AG09319 (cell line): ENCODE data around the gene CDH4.
"Not testable (repeated sequence)": the region's sequence is repeated elsewhere in the genome, so short reads cannot be mapped to it uniquely, and the experiment has no call there.

ENCODE experiments used
- DNase-seq: peaks from one replicate; pipeline ENCODE4 v3.0.0-alpha.2; 2010; ENCODE audit warnings: low read depth; ENCODE audit errors: extremely low read depth
- TF ChIP-seq, protein P1 (sequence below): IDR thresholded peaks from 2 replicates; pipeline ENCODE4 v1.5.1; 2011; ENCODE audit warnings: low read depth, mild to moderate bottlenecking, inconsistent platforms, low read length, moderate library complexity

Gene CDH4

GRCh38 chr20:61852268-61853072 is 600.4 kb downstream of the CDH4 start:
- TF ChIP-seq, protein P1, sequence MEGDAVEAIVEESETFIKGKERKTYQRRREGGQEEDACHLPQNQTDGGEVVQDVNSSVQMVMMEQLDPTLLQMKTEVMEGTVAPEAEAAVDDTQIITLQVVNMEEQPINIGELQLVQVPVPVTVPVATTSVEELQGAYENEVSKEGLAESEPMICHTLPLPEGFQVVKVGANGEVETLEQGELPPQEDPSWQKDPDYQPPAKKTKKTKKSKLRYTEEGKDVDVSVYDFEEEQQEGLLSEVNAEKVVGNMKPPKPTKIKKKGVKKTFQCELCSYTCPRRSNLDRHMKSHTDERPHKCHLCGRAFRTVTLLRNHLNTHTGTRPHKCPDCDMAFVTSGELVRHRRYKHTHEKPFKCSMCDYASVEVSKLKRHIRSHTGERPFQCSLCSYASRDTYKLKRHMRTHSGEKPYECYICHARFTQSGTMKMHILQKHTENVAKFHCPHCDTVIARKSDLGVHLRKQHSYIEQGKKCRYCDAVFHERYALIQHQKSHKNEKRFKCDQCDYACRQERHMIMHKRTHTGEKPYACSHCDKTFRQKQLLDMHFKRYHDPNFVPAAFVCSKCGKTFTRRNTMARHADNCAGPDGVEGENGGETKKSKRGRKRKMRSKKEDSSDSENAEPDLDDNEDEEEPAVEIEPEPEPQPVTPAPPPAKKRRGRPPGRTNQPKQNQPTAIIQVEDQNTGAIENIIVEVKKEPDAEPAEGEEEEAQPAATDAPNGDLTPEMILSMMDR: no peak
- no peak for DNase-seq

DNA sequence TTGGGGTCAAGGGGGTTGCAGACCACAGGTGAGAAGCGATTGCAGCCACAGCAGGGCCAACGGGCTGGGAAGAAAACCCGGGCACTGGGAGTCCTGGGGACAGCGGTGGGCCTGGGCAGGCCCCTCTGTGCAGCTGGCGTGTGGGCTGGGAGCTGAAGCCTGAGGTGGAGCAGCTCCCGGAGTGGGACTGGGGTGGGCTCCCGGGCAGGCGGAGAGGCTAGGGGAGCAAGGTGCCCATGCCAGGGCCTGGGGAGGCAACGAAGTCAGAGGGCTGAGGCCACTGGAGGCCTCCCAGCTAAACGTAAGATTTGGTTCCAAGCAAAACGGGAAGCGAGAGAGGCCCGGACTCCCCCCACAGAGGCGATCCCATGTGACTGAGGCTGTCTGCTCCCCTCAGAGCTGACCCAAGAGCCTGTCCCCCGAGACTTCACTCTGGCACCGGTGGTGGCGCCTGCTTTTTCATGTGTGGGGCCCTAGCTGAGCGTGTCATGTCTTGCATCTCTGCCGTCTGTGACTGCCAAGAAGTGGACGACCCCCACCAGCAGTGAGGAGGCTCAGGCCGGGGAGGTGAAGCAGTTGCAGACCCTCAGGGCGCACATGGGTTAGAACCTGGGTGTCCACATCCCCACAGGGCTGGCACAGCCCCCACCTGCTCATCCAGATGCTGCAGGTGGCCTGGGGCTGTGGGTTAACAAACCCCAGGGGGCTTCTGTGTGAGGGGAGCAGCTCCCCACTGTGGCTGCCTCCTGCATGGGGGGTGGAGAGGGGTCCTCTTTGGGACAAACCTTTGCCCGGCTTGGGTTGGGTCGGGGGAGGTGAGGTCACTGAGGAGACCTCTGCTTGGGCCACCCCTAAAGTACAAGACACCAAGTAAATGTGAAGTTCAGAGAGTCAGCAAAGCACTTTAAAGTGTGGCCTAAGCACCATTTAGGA is 601.3 kb downstream of the CDH4 start:
- TF ChIP-seq, protein P1: no peak
- no peak for DNase-seq

DNA sequence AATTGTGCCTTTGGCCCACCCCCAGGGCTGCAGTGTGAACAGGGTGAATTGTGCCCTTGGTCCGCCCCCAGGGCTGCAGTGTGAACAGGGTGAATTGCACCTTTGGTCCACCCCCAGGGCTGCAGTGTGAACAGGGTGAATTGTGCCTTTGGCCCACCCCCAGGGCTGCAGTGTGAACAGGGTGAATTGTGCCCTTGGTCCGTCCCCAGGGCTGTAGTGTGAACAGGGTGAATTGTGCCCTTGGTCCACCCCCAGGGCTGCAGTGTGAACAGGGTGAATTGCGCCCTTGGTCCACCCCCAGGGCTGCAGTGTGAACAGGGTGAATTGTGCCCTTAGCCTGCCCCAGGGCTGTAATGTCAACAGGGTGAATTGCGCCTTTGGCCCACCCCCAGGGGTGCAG is 602.5 kb downstream of the CDH4 start:
- not testable (repeated sequence) for DNase-seq

DNA sequence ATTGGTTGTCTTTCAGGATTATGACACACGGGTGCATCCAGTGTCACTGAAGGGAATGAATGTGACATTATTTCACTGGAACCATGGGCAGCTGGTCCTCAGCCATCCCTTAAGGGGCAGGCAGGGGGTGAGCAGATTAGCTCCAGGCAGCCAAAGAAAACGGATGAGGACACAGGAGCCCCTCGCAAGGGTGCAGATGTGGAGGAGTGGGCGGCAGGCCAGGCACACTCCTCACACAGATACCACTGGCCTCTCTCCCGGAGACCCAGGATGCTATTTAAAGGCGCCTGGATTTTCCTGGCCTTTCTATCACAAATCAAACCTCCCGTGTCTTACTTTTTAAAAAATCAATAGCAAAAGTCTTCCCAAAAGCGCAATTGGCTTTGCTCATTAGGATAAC is 603.2 kb downstream of the CDH4 start:
- DNase-seq: no peak

DNA sequence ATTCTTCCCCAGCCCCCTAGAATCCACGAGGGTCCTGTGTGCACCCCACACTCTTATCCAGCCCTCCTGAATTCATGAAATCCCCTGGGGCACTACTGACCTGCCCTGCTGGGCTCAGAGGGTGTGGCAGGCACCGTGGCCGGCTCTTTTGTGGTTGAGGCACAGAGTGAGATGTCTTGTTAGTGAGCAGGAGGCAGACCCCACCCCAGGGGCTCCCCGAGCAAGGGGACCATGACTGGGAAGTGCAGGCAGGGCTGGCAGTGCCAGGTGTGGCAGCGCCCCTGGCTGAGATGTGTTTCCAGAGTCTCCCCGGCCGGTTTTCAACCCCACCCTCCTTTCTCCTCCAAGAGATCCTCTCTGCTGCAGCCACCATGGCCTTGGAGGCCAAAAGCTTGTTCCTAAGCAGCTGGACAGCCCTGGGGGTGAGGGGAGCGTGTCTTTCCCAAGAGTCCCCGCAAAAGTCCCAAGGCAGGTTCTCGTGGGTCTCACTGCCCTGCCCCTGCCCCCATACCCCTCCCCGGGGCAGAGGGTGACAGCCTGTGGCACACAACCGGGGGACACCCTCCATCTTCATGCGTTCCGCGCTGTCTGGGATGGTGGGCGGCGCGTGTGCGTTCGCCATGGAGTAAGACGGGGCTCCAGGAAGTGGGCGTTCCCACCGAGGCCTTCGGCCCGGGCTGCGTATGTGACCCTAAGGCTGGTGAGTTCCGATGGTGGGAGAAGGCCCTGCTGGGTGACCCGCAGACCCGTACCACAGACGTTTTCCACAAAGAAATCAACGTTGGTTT is 604.8 kb downstream of the CDH4 start:
- TF ChIP-seq, protein P1: no peak
- no peak for DNase-seq

More for the DNA sequence above, 603.2 kb downstream of the CDH4 start:
- TF ChIP-seq, protein P1: no peak

GRCh38 chr20:61857414-61857775 is 605.3 kb downstream of the CDH4 start:
- TF ChIP-seq, protein P1: no peak

DNA sequence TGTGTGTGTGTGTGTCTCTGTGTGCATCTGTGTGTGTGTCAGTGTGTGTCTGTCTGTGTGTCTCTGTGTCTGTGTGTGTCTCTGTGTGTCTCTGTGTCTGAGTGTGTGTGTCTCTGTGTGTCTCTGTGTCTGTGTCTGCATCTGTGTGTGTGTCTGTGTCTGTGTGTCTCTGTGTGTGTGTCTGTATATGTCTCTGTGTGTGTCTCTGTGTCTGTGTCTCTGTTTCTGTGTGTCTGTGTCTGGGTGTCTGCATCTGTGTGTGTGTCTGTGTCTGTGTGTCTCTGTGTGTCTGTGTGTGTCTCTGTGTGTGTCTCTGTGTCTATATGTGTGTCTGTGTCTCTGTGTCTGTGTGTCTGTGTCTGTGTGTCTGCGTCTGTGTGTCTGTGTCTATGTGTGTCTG is 605.8 kb downstream of the CDH4 start:
- TF ChIP-seq, protein P1: no peak
- no peak for DNase-seq

More at GRCh38 chr20:61857414-61857775, 605.3 kb downstream of the CDH4 start:
- no peak for DNase-seq
